ENCODE measurements around the gene PCED1B.

The PCED1B gene

DNA sequence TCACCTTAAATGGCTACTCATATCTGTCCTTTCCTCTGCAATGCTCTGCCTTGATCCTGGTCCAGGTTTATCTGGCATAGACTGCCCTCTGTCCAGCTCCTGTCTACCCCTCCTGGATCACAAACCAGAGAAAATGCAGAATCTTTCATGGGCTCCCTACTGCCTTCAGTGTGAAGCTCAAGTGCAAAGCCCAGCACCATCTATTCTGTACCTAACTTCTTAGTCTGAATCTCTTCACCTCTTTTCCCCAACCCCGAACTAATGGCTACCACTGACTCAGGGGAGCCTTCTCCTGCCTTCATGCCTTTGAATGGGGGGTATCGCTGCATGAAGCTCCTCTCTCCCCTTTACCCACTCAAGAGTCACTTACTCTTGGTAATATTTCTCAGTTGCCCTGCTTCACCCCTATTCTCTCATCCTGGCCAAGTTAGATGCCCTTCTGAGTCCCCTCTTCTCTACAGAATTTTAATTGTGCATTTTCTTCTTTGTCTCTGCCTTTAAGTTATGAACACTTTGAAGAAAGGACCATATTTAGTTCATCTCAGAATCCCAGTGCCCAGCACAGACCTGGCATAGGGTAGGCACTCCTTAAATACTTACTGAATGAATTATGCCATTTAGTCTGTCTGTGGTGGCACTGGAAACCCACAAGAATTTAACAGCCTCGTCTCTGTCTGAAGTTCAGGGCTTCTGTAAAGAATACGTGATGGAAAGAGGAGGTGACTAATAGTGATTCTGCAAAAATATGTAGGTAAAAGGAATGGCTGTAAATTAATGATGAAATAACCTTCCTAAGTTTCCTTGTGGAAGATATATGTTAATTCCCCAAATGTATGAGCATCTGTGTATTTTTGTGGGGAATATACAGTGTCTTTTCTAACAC lies 191.6 kb downstream of the PCED1B start:
- TF ChIP-seq, protein P1, sequence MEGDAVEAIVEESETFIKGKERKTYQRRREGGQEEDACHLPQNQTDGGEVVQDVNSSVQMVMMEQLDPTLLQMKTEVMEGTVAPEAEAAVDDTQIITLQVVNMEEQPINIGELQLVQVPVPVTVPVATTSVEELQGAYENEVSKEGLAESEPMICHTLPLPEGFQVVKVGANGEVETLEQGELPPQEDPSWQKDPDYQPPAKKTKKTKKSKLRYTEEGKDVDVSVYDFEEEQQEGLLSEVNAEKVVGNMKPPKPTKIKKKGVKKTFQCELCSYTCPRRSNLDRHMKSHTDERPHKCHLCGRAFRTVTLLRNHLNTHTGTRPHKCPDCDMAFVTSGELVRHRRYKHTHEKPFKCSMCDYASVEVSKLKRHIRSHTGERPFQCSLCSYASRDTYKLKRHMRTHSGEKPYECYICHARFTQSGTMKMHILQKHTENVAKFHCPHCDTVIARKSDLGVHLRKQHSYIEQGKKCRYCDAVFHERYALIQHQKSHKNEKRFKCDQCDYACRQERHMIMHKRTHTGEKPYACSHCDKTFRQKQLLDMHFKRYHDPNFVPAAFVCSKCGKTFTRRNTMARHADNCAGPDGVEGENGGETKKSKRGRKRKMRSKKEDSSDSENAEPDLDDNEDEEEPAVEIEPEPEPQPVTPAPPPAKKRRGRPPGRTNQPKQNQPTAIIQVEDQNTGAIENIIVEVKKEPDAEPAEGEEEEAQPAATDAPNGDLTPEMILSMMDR (IDR thresholded peaks at IDR 0.05; ENCODE audit: control insufficient read depth, extremely low read depth, insufficient read depth): no peak

DNA sequence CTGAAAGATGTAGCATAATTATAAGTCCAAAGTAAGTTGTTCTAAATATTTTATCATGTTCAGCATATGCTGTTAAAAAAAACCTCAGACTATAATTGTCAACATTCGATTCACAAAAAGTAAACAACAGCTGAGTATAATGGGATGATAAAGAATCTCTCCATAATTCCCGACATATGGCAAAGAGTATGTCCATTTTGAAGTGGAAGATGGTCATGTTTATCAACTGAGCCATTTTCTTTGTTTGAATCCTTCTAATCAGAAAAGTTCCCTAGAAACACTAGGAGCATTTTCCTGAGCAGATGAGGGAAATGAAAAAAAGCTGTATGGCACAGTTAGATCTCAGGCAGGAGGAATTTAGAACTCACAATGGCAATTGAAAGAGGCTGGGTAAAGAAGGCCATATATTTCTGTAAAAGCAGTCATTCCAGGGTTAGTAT lies 192.4 kb downstream of the PCED1B start:
- TF ChIP-seq, protein P1 (IDR thresholded peaks at IDR 0.05; ENCODE audit: control insufficient read depth, extremely low read depth, insufficient read depth): no peak
- no peak for DNase-seq (ENCODE audit: low read depth)
- no peak overlapping the region for H3K4me3 ChIP-seq (ENCODE audit: low read depth, low read length)

More for the DNA sequence above, 191.6 kb downstream of the PCED1B start:
- no peak overlapping the region for H3K4me3 ChIP-seq (ENCODE audit: low read depth, low read length)
- DNase-seq (ENCODE audit: low read depth): no peak

DNA sequence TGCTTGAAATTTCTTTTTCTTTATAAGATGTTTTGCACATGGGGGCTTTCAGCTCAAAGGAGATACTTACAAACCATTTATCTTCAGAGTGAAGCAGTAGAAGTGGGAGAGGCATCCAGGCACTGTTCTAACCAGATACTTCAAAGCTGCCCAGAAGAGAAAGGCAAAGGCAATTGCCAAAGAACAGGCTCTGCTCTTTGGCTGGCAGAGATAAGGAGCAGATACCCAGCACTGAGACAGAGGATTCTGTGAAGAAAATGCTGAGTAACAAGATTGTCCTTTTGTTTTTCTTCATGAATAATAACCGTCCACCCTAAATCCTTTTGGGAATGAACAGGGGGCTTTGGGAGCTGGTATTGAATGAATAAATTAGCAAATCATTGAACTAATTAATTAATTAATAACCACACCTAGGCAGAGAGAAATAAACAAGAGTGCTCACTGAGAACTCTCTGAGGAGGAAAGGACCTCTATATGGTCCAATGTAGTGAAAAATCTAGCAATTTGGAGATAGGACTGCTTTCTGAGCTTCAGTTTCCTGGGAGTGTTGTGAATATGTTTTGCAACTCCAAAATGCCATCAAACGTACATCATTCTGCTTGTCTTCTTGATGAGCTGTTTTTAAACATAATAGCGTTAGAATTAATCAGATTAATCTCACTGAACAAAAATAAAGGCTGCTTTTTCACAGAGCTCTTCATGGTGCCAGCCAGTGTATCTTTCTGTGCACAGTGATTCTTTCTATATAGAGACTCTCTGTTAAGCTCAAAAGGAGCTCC lies 193.2 kb downstream of the PCED1B start:
- TF ChIP-seq, protein P1 (IDR thresholded peaks at IDR 0.05; ENCODE audit: control insufficient read depth, extremely low read depth, insufficient read depth): no peak
- DNase-seq (ENCODE audit: low read depth): no peak
- no peak overlapping the region for H3K4me3 ChIP-seq (ENCODE audit: low read depth, low read length)

DNA sequence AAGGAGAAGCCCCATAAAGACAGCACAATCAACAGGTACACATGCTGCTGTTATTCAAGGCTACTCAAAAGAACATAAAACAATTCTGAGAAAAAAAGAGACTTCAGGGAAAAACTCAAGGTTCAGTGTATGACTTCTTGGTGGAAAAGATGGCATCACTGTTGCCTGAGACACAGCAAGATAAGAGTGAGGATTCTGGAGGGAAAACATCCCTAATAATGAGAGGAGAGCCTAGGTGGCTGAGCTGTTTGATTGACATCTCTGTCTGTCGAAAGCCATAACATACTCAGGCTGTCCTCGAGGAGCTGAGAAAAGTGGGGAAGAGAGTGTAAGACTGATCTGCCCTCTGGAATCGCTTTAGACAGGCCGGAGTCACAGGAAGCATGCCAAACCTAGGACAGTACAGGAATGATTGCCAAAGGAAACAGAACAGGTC lies 193.8 kb downstream of the PCED1B start:
- no peak for DNase-seq (ENCODE audit: low read depth)
- TF ChIP-seq, protein P1 (IDR thresholded peaks at IDR 0.05; ENCODE audit: control insufficient read depth, extremely low read depth, insufficient read depth): no peak
- no peak overlapping the region for H3K4me3 ChIP-seq (ENCODE audit: low read depth, low read length)

DNA sequence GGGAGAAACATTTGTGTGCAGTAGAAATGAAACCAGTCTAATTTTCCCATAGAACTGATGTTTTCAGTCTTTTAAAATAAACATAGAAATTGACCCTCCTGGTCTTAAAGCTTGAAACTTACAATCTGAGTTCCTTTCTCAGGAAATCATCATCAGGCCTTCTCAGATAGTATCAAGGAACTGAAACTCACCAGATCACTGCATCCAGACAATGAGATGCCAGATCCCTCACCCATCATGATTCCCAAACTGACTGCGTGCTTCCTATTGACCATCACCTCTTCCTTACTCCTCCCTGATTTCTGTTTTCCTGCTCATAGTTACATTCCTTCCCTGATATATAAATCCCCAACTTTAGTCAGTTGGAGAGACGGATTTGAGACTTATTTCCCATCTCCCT lies 195.3 kb downstream of the PCED1B start:
- TF ChIP-seq, protein P1 (IDR thresholded peaks at IDR 0.05; ENCODE audit: control insufficient read depth, extremely low read depth, insufficient read depth): no peak
- no peak for DNase-seq (ENCODE audit: low read depth)
- H3K4me3 ChIP-seq (ENCODE audit: low read depth, low read length): no peak overlapping the region

DNA sequence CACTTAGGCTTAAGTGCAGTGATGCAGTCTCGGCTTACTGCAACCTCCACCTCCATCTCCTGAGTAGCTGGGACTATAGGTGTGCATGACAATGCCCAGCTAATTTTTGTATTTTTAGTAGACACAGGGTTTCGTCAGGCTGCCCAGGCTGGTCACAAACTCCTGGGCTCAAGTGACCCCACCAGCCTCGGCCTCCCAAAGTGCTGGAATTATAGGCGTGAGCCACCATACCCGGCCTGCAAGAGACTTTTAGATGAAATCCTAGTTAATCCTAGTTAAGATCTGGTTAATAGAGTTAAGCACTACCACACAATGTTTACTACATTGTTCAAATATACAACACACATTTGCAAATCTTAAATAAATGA lies 196.8 kb downstream of the PCED1B start:
- no peak for DNase-seq (ENCODE audit: low read depth)
- no peak overlapping the region for H3K4me3 ChIP-seq (ENCODE audit: low read depth, low read length)
- TF ChIP-seq, protein P1 (IDR thresholded peaks at IDR 0.05; ENCODE audit: control insufficient read depth, extremely low read depth, insufficient read depth): no peak
